D721Med (cell line): Measurements from ENCODE around the gene ATG4A.

Experiments used
- DNase-seq: peaks from one replicate; pipeline ENCODE4 v3.0.0; 2011; ENCODE audit warnings: low spot score; ENCODE audit not compliant: insufficient read length
- FAIRE-seq: peaks from 2 replicates; lab custom pipeline; 2011; peaks lifted over from hg19 to GRCh38; lab: Jason Lieb, UNC
- CTCF ChIP-seq: IDR thresholded peaks from 2 replicates; pipeline ENCODE4 v1.5.1; 2012; ENCODE audit warnings: mild to moderate bottlenecking, control low read depth; ENCODE audit not compliant: insufficient read depth; ENCODE audit errors: missing control alignments

The ATG4A gene

GRCh38 chrX:108156934-108157466 is 65.4 kb downstream of the ATG4A start:
- FAIRE-seq (no peak), DNase-seq (no peak)
- TF ChIP-seq CTCF = no peak

GRCh38 chrX:108157628-108158027 is 66.0 kb downstream of the ATG4A start:
- DNase-seq (no peak), FAIRE-seq (no peak)
- no peak for TF ChIP-seq CTCF

GRCh38 chrX:108159028-108159670 is 67.6 kb downstream of the ATG4A start:
- no peak for TF ChIP-seq CTCF
- DNase-seq (no peak), FAIRE-seq (no peak)

GRCh38 chrX:108160309-108160708 is 68.7 kb downstream of the ATG4A start:
- no peak for TF ChIP-seq CTCF
- DNase-seq = no peak

GRCh38 chrX:108162265-108162664 is 70.7 kb downstream of the ATG4A start:
- no peak for TF ChIP-seq CTCF
- no peak for FAIRE-seq
- DNase-seq = no peak

More at GRCh38 chrX:108160309-108160708, 68.7 kb downstream of the ATG4A start:
- FAIRE-seq = no peak

GRCh38 chrX:108163333-108164082 is 71.9 kb downstream of the ATG4A start:
- DNase-seq (no peak), FAIRE-seq (no peak)
- TF ChIP-seq CTCF = no peak
